ENCODE results near the gene TTC36. TPM values are rescaled to one million over a fixed set of nuclear protein-coding genes. Genes with fewer than 3 reads are reported as not detected.
A peak's percentile ranks its signal among the peaks of the same experiment; 100 is the strongest.
"Not testable (repeated sequence)": the region's sequence is repeated elsewhere in the genome, so short reads cannot be mapped to it uniquely, and the experiment has no call there.

Gene TTC36
- total and polyA plus RNA-seq, 9 of the 15 experiments (the other 6 are each of a cell fraction or from before 2014, with no cell fraction given) = 0.22 to 0.23 TPM; not detected in 7

DNA sequence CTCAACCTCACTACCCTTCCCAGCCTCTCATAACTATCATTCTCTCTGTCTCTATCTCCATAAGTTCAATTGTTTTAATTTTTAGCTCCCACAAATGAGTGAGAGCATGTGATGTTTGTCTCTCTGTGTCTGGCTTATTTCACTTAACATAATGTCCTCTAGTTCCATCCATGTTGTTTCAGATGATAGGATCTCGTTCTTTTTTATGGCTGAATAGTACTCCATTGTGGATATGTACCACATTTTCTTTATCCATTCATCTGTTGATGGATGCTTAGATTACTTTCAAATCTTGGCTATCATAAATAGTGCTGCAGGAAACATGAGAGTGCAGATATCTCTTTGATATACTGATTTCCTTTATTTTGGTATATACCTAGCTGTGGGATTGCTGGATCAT is 46.0 kb upstream of the TTC36 start:
- H3K27ac ChIP-seq (ENCODE audit: extremely low read depth, low read depth, low read length); H3K9me1 ChIP-seq (ENCODE audit: control insufficient read depth, insufficient read depth, low read length); intact Hi-C loops (cut with micrococcal nuclease); H3K4me1 ChIP-seq (replicated peaks in 1 of 2; ENCODE audit: control insufficient read depth in 2 of 2, insufficient read depth in 2 of 2, low read length in 2 of 2); H3K4me3 ChIP-seq; DNase-seq (ENCODE audit: extremely low read depth in 1 of 4, low spot score in 3 of 4); H3K27me3 ChIP-seq (ENCODE audit: control insufficient read depth in 2 of 2, insufficient read depth in 2 of 2, low read length in 2 of 2); H3K9me3 ChIP-seq (replicated peaks; ENCODE audit: control insufficient read depth, insufficient read depth, low read depth, low read length); POLR2A ChIA-PET; BruUV-seq (replicated peaks); FAIRE-seq; H2AFZ ChIP-seq (ENCODE audit: low read depth, low read length); ATAC-seq; H3K79me2 ChIP-seq (ENCODE audit: control insufficient read depth, insufficient read depth, low read length); H3K9ac ChIP-seq (ENCODE audit: insufficient read depth in 1 of 2, low read depth in 2 of 2, low read length in 2 of 2); H3K4me2 ChIP-seq (ENCODE audit: insufficient read depth, low read length); H4K20me1 ChIP-seq (replicated peaks; ENCODE audit: control insufficient read depth, insufficient read depth, low read length); in situ Hi-C loops (cut with MboI): not testable (repeated sequence)
- peak; percentile 6 for TF ChIP-seq RBM25 (IDR thresholded peaks at IDR 0.05; ENCODE audit: low read depth, low read length, severe bottlenecking)
- peak; percentile 80 for TF ChIP-seq ZNF146 (CRISPR knock-in tag; IDR thresholded peaks at IDR 0.05; ENCODE audit: unreplicated experiment)
- CTCF ChIA-PET (ENCODE audit: low intra/inter-chr PET ratio) = interaction anchor here (0.7 kb wide), 1 partner anchor 15 kb away, joined by 3 read pairs; no protein-coding TSS in a partner anchor
- WGBS (ENCODE audit: insufficient coverage, low coverage, missing lambda C conversion rate) = 94% methylated on average over 1 of the region's 1 CpG
- peaks cover 89% of the 10 kb centered on the region for H3K36me3 ChIP-seq (ENCODE audit: control insufficient read depth, insufficient read depth, low read length)

DNA sequence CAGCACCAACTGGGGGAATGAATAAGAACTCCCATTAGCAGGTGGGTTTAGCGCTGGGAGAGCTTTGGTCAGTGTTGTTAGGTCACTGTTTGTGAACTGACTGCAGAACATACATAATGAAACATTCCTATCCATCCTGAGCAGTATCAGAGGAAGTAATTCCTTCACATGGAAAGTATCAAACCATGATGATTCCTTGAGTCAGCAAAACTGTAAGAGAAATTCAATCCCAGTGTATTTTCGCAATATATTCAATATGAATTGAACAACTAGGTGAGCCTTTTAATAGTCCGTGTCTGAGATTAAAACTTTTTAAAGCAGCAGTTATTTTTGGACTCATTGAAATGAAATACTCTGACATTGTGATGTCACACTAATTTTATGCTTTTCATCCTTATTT is 42.9 kb upstream of the TTC36 start:
- no peak overlapping the region for H3K9ac ChIP-seq (ENCODE audit: insufficient read depth in 1 of 2, low read depth in 2 of 2, low read length in 2 of 2)
- no peaks in the 10 kb centered on the region for H3K4me1 ChIP-seq (replicated peaks in 1 of 2; ENCODE audit: control insufficient read depth in 2 of 2, insufficient read depth in 2 of 2, low read length in 2 of 2)
- no peak overlapping the region for H3K27ac ChIP-seq (ENCODE audit: extremely low read depth, low read depth, low read length)
- H3K36me3 ChIP-seq (ENCODE audit: control insufficient read depth, insufficient read depth, low read length) = peaks cover 82% of the 10 kb centered on the region
- BruUV-seq (replicated peaks) = no TSS peak
- 96% methylated on average over 3 of the region's 3 CpGs for WGBS (ENCODE audit: insufficient coverage, low coverage, missing lambda C conversion rate)
- in situ Hi-C loops (cut with MboI) = no loop called here
- no peaks in the 10 kb centered on the region for H3K79me2 ChIP-seq (ENCODE audit: control insufficient read depth, insufficient read depth, low read length)
- H3K4me3 ChIP-seq = no peak overlapping the region
- no peak for FAIRE-seq
- ATAC-seq = no peak
- ChIA-PET POLR2A (no interaction called here), CTCF (ENCODE audit: low intra/inter-chr PET ratio) (no interaction called here)
- DNase-seq (ENCODE audit: extremely low read depth in 1 of 4, low spot score in 3 of 4) = no peak
- H3K27me3 ChIP-seq (ENCODE audit: control insufficient read depth in 2 of 2, insufficient read depth in 2 of 2, low read length in 2 of 2) = no peaks in the 10 kb centered on the region
- intact Hi-C loops (cut with micrococcal nuclease) = no loop called here
- no peaks in the 10 kb centered on the region for H4K20me1 ChIP-seq (replicated peaks; ENCODE audit: control insufficient read depth, insufficient read depth, low read length)
- no peak overlapping the region for H3K4me2 ChIP-seq (ENCODE audit: insufficient read depth, low read length)
- no peaks in the 10 kb centered on the region for H3K9me3 ChIP-seq (replicated peaks; ENCODE audit: control insufficient read depth, insufficient read depth, low read depth, low read length)
- H2AFZ ChIP-seq (ENCODE audit: low read depth, low read length) = no peak overlapping the region
- no peaks in the 10 kb centered on the region for H3K9me1 ChIP-seq (ENCODE audit: control insufficient read depth, insufficient read depth, low read length)
- TF ChIP-seq C11orf30 (IDR thresholded peaks at IDR 0.05; ENCODE audit: low read depth) (peak; percentile 63), ZNF23 (CRISPR knock-in tag; IDR thresholded peaks at IDR 0.05) (no peak), ZNF316 (IDR thresholded peaks at IDR 0.05) (peak; percentile 73; the same call in 1 of the 2 replicates)
- TF ChIP-seq, protein P1, sequence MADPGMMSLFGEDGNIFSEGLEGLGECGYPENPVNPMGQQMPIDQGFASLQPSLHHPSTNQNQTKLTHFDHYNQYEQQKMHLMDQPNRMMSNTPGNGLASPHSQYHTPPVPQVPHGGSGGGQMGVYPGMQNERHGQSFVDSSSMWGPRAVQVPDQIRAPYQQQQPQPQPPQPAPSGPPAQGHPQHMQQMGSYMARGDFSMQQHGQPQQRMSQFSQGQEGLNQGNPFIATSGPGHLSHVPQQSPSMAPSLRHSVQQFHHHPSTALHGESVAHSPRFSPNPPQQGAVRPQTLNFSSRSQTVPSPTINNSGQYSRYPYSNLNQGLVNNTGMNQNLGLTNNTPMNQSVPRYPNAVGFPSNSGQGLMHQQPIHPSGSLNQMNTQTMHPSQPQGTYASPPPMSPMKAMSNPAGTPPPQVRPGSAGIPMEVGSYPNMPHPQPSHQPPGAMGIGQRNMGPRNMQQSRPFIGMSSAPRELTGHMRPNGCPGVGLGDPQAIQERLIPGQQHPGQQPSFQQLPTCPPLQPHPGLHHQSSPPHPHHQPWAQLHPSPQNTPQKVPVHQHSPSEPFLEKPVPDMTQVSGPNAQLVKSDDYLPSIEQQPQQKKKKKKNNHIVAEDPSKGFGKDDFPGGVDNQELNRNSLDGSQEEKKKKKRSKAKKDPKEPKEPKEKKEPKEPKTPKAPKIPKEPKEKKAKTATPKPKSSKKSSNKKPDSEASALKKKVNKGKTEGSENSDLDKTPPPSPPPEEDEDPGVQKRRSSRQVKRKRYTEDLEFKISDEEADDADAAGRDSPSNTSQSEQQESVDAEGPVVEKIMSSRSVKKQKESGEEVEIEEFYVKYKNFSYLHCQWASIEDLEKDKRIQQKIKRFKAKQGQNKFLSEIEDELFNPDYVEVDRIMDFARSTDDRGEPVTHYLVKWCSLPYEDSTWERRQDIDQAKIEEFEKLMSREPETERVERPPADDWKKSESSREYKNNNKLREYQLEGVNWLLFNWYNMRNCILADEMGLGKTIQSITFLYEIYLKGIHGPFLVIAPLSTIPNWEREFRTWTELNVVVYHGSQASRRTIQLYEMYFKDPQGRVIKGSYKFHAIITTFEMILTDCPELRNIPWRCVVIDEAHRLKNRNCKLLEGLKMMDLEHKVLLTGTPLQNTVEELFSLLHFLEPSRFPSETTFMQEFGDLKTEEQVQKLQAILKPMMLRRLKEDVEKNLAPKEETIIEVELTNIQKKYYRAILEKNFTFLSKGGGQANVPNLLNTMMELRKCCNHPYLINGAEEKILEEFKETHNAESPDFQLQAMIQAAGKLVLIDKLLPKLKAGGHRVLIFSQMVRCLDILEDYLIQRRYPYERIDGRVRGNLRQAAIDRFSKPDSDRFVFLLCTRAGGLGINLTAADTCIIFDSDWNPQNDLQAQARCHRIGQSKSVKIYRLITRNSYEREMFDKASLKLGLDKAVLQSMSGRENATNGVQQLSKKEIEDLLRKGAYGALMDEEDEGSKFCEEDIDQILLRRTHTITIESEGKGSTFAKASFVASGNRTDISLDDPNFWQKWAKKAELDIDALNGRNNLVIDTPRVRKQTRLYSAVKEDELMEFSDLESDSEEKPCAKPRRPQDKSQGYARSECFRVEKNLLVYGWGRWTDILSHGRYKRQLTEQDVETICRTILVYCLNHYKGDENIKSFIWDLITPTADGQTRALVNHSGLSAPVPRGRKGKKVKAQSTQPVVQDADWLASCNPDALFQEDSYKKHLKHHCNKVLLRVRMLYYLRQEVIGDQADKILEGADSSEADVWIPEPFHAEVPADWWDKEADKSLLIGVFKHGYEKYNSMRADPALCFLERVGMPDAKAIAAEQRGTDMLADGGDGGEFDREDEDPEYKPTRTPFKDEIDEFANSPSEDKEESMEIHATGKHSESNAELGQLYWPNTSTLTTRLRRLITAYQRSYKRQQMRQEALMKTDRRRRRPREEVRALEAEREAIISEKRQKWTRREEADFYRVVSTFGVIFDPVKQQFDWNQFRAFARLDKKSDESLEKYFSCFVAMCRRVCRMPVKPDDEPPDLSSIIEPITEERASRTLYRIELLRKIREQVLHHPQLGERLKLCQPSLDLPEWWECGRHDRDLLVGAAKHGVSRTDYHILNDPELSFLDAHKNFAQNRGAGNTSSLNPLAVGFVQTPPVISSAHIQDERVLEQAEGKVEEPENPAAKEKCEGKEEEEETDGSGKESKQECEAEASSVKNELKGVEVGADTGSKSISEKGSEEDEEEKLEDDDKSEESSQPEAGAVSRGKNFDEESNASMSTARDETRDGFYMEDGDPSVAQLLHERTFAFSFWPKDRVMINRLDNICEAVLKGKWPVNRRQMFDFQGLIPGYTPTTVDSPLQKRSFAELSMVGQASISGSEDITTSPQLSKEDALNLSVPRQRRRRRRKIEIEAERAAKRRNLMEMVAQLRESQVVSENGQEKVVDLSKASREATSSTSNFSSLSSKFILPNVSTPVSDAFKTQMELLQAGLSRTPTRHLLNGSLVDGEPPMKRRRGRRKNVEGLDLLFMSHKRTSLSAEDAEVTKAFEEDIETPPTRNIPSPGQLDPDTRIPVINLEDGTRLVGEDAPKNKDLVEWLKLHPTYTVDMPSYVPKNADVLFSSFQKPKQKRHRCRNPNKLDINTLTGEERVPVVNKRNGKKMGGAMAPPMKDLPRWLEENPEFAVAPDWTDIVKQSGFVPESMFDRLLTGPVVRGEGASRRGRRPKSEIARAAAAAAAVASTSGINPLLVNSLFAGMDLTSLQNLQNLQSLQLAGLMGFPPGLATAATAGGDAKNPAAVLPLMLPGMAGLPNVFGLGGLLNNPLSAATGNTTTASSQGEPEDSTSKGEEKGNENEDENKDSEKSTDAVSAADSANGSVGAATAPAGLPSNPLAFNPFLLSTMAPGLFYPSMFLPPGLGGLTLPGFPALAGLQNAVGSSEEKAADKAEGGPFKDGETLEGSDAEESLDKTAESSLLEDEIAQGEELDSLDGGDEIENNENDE (IDR thresholded peaks at IDR 0.05; ENCODE audit: low read depth, low read length) = no peak
